Measurements from ENCODE around the gene COMMD8. TPM values are rescaled to one million over a fixed set of nuclear protein-coding genes. Genes with fewer than 3 reads are reported as not detected.

COMMD8 gene
- total and polyA plus RNA-seq, 4 donors: 3.6 to 17.5 (median 9.0) TPM

DNA sequence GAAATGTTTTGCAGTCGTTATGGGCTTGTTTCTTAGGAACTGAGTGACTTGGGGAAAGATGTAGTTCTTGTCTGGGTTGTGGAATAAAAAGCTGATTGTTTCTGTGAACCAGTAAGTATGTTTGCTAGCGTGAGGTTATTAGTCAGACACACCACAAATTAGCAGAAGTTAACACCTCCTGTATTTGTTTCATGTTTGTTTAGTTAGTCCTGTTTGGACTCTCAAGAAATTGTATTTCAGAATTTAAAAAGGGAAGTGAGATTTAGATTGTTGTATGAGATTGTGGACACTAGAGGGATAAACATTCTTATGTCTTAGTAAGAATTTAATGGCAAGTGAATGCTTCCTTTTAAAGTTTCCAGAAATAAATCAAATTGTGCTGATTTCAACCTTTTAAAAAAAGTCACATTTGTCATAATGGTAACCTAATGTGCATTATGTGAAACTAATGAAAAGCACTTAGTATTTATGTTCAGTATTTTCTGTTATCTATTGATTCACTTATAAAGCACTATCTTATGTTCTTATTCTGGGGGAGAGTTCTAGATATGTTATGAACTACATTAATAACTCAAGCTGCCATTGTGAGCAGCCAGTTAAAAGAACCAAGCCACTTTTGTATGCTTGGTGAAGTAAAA is 47.1 kb upstream of the COMMD8 start:
- no peak for DNase-seq (ENCODE audit: low spot score)
- Histone ChIP-seq H3K27ac (ENCODE audit: low read depth in 1 of 2, low read length in 2 of 2) (no peak overlapping the region), H3K27me3 (ENCODE audit: control insufficient read depth in 4 of 4, insufficient read depth in 4 of 4, low read length in 3 of 4) (no peaks in the 10 kb centered on the region), H3K4me3 (ENCODE audit: low read depth in 1 of 3, low read length in 3 of 3) (no peak overlapping the region), H3K9ac (ENCODE audit: low read depth in 1 of 2, low read length in 2 of 2) (no peak overlapping the region), H3K9me3 (ENCODE audit: control insufficient read depth in 4 of 4, low read length in 3 of 4) (no peaks in the 10 kb centered on the region), H3K4me1 (ENCODE audit: control insufficient read depth in 4 of 4, insufficient read depth in 4 of 4, low read length in 3 of 4) (peaks cover 0 to 7% (median 3%) of the 10 kb centered on the region in 4 donors), H3K36me3 (ENCODE audit: control insufficient read depth in 4 of 4, insufficient read depth in 3 of 4, low read depth in 1 of 4, low read length in 3 of 4) (peaks cover 0 to 4% (median 2%) of the 10 kb centered on the region in 4 donors)
- no peak for TF ChIP-seq FOXA2 (IDR thresholded peaks at IDR 0.05)
- TF ChIP-seq, protein P1, sequence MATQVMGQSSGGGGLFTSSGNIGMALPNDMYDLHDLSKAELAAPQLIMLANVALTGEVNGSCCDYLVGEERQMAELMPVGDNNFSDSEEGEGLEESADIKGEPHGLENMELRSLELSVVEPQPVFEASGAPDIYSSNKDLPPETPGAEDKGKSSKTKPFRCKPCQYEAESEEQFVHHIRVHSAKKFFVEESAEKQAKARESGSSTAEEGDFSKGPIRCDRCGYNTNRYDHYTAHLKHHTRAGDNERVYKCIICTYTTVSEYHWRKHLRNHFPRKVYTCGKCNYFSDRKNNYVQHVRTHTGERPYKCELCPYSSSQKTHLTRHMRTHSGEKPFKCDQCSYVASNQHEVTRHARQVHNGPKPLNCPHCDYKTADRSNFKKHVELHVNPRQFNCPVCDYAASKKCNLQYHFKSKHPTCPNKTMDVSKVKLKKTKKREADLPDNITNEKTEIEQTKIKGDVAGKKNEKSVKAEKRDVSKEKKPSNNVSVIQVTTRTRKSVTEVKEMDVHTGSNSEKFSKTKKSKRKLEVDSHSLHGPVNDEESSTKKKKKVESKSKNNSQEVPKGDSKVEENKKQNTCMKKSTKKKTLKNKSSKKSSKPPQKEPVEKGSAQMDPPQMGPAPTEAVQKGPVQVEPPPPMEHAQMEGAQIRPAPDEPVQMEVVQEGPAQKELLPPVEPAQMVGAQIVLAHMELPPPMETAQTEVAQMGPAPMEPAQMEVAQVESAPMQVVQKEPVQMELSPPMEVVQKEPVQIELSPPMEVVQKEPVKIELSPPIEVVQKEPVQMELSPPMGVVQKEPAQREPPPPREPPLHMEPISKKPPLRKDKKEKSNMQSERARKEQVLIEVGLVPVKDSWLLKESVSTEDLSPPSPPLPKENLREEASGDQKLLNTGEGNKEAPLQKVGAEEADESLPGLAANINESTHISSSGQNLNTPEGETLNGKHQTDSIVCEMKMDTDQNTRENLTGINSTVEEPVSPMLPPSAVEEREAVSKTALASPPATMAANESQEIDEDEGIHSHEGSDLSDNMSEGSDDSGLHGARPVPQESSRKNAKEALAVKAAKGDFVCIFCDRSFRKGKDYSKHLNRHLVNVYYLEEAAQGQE (IDR thresholded peaks at IDR 0.05): no peak
- TF ChIP-seq RAD21 (IDR thresholded peaks at IDR 0.05): no peak
- TF ChIP-seq, protein P2, sequence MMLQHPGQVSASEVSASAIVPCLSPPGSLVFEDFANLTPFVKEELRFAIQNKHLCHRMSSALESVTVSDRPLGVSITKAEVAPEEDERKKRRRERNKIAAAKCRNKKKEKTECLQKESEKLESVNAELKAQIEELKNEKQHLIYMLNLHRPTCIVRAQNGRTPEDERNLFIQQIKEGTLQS (IDR thresholded peaks at IDR 0.05): no peak
- TF ChIP-seq GABPA (IDR thresholded peaks at IDR 0.05 in 1 of 2, conservative IDR thresholded peaks at IDR 0.05 in 1 of 2): no peak
- TF ChIP-seq EGR1 (IDR thresholded peaks at IDR 0.05; ENCODE audit: low read depth in 2 of 2): no peak
- no peak for TF ChIP-seq TAF1 (conservative IDR thresholded peaks at IDR 0.05)
- TF ChIP-seq FOXA1 (IDR thresholded peaks at IDR 0.05): no peak
- 75% methylated on average over 2 of the region's 2 CpGs for WGBS

- Histone ChIP-seq H3K9me3 (ENCODE audit: control insufficient read depth in 4 of 4, low read length in 3 of 4) (no peaks in the 10 kb centered on the region), H3K36me3 (ENCODE audit: control insufficient read depth in 4 of 4, insufficient read depth in 3 of 4, low read depth in 1 of 4, low read length in 3 of 4) (no peaks in the 10 kb centered on the region), H3K4me3 (ENCODE audit: low read depth in 1 of 3, low read length in 3 of 3) (no peak overlapping the region), H3K4me1 (ENCODE audit: control insufficient read depth in 4 of 4, insufficient read depth in 4 of 4, low read length in 3 of 4) (no peaks in the 10 kb centered on the region), H3K27me3 (ENCODE audit: control insufficient read depth in 4 of 4, insufficient read depth in 4 of 4, low read length in 3 of 4) (no peaks in the 10 kb centered on the region), H3K9ac (ENCODE audit: low read depth in 1 of 2, low read length in 2 of 2) (no peak overlapping the region), H3K27ac (ENCODE audit: low read depth in 1 of 2, low read length in 2 of 2) (no peak overlapping the region)
- WGBS: 98% methylated on average over 3 of the region's 3 CpGs
- TF ChIP-seq RXRA (IDR thresholded peaks at IDR 0.05) (no peak), RAD21 (IDR thresholded peaks at IDR 0.05) (no peak), YY1 (IDR thresholded peaks at IDR 0.05) (no peak), EGR1 (IDR thresholded peaks at IDR 0.05; ENCODE audit: low read depth in 2 of 2) (no peak), ZBTB33 (IDR thresholded peaks at IDR 0.05) (no peak), FOXA2 (IDR thresholded peaks at IDR 0.05) (no peak), TAF1 (conservative IDR thresholded peaks at IDR 0.05) (no peak), NR2F2 (IDR thresholded peaks at IDR 0.05) (no peak), CTCF (IDR thresholded peaks at IDR 0.05; ENCODE audit: low read depth, low read length, missing input control) (no peak), HNF4G (IDR thresholded peaks at IDR 0.05) (no peak), JUND (IDR thresholded peaks at IDR 0.05) (no peak), SP1 (IDR thresholded peaks at IDR 0.05) (no peak), HNF4A (conservative IDR thresholded peaks at IDR 0.05) (no peak), GABPA (IDR thresholded peaks at IDR 0.05 in 1 of 2, conservative IDR thresholded peaks at IDR 0.05 in 1 of 2) (no peak), FOXA1 (IDR thresholded peaks at IDR 0.05) (no peak)
- TF ChIP-seq, protein P3, sequence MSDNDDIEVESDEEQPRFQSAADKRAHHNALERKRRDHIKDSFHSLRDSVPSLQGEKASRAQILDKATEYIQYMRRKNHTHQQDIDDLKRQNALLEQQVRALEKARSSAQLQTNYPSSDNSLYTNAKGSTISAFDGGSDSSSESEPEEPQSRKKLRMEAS (IDR thresholded peaks at IDR 0.05): no peak
- TF ChIP-seq, protein P1 (IDR thresholded peaks at IDR 0.05): no peak
- TF ChIP-seq, protein P2 (IDR thresholded peaks at IDR 0.05): no peak
- no peak for DNase-seq (ENCODE audit: low spot score)
These were observed 42.2 kb upstream of the COMMD8 start for GRCh38 chr4:47505666-47506065.

Data from liver (tissue), 9 donors.